CD4-positive, alpha-beta T cell treated with Interleukin-17A for 4 hours (primary cell): ENCODE results near the gene PIM3.

ENCODE experiments used
- DNase-seq: peaks from one replicate; pipeline ENCODE4 v3.0.0-alpha.2; 2020; ENCODE audit warnings: mixed read lengths

The PIM3 gene

DNA sequence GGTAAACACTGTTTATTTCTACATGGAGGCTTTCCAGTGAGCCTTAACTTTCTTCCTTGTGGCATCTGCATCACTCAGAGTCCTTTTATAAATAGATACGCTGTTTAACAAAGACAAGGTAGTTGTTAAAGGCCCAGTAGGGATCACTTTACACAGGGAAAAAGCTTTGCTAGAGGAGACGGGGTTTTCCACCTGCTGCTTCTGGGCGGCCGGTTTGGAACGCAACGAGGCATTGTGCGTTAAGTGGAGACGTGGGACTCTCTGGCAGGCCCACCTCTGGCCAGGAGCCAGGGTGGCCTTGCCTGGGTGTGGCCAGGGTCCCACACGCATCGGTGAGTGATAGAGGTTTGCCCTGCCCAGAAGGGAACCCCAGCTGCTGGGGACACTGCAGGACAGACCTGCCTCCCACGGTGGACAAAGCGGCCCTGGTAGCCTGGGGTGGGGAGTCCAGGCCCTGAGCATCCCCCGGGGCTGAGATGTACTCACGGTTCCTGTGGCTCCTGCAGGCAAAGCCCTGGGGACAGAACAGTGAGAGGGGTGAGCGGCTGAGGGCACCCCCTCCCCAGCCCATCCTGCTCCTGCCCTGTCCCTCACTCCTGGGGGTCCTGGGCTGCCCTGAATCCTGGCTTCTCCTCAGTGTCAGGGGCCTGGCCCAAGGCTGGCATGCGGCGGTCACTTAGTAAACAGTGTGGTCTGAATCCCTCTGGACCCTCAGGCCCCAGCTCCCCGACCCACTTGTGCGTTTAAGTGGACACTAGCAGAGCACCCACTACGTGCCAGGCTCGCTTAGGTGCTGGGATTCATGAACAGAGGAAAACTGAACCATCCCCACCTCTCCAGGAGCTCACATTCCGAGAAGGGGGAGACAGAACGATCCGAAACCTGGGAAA, 47.8 kb downstream of the PIM3 start:
- no peak for DNase-seq

DNA sequence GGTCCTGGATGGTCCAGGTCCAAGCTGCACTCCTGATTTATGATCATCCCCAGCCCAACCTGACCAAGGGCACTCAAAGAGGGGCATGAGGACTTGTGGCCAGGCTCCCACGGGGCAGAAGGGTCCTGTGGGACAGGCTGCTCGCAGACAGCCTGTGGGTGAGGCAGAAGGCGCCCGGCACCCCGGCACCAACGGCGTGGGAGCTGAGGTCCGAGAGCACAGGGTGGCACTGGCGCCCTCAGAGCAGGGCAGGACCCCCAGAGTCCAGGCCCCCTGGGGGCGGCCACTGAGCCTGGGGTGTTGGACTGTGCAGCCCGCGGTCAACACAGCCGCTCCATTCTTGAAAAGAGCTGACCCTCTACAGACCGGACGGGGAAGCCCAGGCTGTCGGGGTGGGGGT, 48.7 kb downstream of the PIM3 start:
- no peak for DNase-seq

DNA sequence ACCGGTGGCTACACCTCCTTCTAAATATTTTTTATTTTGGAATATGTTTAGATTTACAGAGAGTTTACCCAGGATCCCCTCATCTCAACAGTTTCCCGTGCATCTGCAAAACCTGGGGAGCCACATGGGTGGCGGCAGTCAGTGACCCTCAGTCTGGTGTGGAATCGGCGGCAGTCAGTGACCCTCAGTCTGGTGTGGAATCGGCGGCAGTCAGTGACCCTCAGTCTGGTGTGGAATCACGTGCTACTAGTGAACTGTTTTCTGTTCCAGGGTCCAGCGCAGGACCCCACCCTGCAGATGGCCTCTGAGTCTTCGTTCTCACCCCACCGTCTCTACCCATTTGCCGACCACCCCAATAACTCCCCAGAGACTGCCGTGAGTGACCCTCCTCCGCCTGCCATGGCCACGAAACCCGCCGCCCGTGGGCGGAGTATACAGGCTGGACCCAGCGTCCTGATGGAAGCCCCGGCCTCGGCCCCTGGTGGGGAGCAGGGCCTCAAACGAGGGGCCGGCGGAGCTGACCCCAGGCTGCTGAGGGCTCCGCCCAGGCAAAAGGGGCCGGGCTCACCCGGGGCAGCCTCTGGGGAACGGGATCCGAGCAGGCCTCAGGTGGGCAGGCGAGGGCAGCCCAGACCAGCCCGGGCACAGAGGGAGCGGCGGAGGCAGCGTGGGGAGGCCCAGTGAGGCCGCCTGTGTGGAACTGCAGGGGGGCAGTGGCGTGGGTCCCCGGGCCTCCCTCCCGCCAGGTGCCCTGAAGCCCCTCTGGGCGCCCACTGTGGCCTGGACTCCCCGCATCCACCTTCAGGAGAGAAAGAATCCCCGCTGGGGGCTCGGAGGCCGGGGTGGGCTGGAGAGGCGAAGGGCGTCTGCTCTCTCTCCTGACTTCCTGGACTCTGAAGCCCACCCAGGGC, 49.4 kb downstream of the PIM3 start:
- DNase-seq = no peak

GRCh38 chr22:50010676-50011446, 50.3 kb downstream of the PIM3 start:
- DNase-seq = peak; percentile 58

DNA sequence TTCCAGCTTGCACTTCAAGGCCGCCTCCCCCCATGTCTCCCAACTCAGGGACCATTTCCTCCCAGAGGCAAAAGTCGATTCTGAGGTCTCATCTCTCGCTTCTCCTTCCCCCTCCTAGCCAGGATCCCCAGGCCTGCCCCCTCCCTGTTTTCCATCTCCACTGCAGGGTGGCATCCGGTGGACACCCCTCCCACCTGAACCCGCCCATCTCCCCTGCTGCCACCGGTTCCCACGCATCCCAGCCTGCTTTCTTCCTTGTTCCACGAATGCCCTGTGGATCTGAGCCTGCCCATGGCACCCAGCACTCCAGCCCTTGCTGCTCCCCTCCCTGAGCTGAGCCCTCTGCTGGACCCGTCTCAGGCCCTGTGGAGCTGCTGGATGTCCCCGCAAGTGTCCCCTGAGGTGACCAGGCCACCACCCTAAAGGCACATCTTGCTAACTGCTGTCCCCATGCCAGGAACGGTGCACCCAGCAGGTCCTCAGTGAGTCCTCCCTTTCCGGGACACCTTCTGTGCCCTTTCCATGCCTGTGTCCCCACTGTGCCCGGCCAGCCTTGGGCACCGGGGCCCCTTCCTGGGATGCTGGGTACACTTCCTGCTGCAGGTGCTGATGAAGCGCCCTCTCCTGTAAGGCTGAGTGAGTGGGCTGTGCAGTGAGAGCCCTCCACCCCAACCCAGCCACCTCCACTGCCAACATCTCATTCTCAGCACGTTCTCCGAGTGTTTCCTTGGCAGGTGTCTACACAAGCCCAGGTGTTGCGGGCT, 51.1 kb downstream of the PIM3 start:
- no peak for DNase-seq

DNA sequence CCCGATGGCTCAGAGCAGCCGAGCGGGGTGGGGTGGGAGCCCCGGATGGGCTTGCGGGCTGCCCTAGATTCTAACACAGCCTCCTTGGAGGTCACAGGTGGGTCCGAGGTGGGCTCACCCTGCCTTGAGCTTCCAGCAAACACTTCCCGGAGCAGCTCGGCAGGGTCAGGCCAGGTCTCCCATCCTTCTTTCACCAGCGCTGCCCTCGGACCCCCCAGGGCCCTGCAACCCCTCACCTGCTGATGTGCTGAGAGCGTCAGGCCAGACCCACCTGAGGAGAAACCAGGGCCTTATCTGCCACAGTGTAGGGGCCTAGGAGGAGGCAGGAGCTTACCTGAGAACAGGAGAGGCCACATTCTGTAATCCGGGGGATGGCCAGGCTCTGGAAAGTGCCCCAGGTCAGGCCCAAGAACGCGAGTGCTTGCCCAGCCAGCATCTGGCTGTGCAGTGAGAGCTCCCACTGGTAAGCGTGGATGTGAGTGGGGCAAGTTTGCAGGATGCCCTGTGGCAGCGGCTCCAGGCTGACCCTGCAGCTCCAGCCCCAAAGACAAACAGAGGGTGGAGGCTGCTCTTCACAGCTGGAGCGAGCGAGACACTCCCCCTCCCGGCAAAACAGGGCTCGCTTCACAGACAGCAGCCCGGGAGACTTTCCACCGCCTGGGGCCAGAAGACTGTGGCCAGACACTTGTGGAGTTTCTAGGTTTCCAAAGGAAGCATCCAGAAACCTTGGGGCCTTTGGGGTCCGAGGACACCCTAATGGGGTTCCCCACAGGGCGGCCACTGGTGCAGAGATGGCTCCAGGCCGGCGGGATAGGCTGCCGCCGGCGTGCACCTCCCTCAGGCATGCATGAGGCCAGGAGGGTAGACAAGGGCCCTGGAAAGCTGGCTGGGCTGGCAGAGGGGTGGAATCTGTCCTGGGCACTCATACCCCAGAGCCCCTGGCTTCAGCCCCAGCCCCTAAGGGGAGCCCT, 51.9 kb downstream of the PIM3 start, which contains the start of gene IL17REL:
Gene IL17REL (minus strand): TSS at position 555 of the 971 bp plus-strand sequence. CDS start 119 bp downstream, at position 436.
- no peak for DNase-seq
